ENCODE measurements around the gene WNT4.

- no peak for TF ChIP-seq CTCF (IDR thresholded peaks at IDR 0.05; ENCODE audit: control extremely low read depth in 1 of 3, insufficient read depth in 1 of 3, low read depth in 1 of 3, low read length in 3 of 3)
- no peak for TF ChIP-seq POLR2A (IDR thresholded peaks at IDR 0.05; ENCODE audit: control extremely low read depth in 1 of 2, low read depth in 2 of 2, low read length in 2 of 2)
- no peak for TF ChIP-seq SUZ12 (IDR thresholded peaks at IDR 0.05; ENCODE audit: low read length)
- no peak for TF ChIP-seq SIN3A (conservative IDR thresholded peaks at IDR 0.05 in 1 of 2, IDR thresholded peaks at IDR 0.05 in 1 of 2; ENCODE audit: low read depth in 1 of 2, low read length in 2 of 2)
- TF ChIP-seq EGR1 (IDR thresholded peaks at IDR 0.05; ENCODE audit: borderline replicate concordance, low read depth, low read length), result no peak
- TF ChIP-seq EZH2 (IDR thresholded peaks at IDR 0.05; ENCODE audit: low read depth, low read length, severe bottlenecking), result no peak
These were observed 15.8 kb upstream of the WNT4 start for GRCh38 chr1:22158654-22159053.
